ENCODE results near the gene MTRFR. TPM values are rescaled to one million over a fixed set of nuclear protein-coding genes. Genes with fewer than 3 reads are reported as not detected.

Gene MTRFR
- total RNA-seq, 4 donors from 2014 or later: 0.51 to 18.9 (median 8.3) TPM

DNA sequence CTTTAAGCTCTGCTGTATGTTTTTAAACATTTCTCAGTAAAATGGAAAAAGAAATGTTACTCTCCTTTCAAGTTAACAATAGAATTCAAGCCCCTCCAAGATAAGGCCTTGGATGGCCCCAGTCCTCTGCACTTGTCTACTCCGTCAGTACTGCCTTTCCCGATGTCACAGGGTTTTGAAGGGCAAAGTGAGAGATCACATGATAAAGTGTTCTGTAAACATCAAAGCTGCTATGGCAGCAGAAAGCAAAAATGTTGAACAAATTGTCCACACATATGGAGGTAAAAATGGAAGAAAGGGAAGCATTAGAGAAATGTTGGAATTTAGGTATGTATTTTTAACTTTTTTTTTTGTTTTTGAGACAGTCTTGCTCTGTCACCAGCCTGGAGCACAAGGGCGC is 71.9 kb downstream of the MTRFR start:
- intact Hi-C loops (cut with DNase I; ENCODE audit: low total_unique reads): no loop called here
- H3K4me3 ChIP-seq: no peak overlapping the region
- TF ChIP-seq, protein P1, sequence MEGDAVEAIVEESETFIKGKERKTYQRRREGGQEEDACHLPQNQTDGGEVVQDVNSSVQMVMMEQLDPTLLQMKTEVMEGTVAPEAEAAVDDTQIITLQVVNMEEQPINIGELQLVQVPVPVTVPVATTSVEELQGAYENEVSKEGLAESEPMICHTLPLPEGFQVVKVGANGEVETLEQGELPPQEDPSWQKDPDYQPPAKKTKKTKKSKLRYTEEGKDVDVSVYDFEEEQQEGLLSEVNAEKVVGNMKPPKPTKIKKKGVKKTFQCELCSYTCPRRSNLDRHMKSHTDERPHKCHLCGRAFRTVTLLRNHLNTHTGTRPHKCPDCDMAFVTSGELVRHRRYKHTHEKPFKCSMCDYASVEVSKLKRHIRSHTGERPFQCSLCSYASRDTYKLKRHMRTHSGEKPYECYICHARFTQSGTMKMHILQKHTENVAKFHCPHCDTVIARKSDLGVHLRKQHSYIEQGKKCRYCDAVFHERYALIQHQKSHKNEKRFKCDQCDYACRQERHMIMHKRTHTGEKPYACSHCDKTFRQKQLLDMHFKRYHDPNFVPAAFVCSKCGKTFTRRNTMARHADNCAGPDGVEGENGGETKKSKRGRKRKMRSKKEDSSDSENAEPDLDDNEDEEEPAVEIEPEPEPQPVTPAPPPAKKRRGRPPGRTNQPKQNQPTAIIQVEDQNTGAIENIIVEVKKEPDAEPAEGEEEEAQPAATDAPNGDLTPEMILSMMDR (IDR thresholded peaks at IDR 0.05): no peak
- no peak for TF ChIP-seq POLR2A (IDR thresholded peaks at IDR 0.05)
- no peaks in the 10 kb centered on the region for H3K9me3 ChIP-seq
- H3K4me1 ChIP-seq: no peaks in the 10 kb centered on the region
- no peaks in the 10 kb centered on the region for H3K36me3 ChIP-seq
- H3K27ac ChIP-seq: no peak overlapping the region
- DNase-seq: no peak
- H3K27me3 ChIP-seq: no peaks in the 10 kb centered on the region

DNA sequence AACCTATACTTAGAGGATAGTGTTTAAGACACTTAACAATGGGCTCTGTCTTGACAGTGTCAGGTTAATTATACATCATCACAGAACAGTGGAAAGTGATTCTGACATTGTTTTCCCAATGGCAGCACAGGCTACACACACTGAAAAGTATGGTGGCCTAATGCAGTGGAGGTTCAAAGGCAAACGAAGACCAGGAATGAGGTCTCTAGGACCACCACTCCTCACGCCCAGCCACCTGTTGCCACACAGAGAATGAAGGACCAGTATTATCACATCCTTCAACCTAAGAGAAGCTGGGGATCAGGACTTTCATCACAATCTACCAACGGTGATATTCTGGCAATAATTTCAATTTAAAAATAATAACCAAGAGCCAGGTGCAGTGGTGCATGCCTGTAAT is 73.0 kb downstream of the MTRFR start:
- Histone ChIP-seq H3K27me3 (no peaks in the 10 kb centered on the region), H3K4me1 (no peaks in the 10 kb centered on the region), H3K27ac (no peak overlapping the region), H3K9me3 (no peaks in the 10 kb centered on the region), H3K36me3 (no peaks in the 10 kb centered on the region), H3K4me3 (no peak overlapping the region)
- DNase-seq: no peak
- intact Hi-C loops (cut with DNase I; ENCODE audit: low total_unique reads): no loop called here
- TF ChIP-seq POLR2A (IDR thresholded peaks at IDR 0.05): no peak
- TF ChIP-seq, protein P1 (IDR thresholded peaks at IDR 0.05): no peak

Small RNAs within 50 kb of the gene (small RNA-seq; reads per million reads assigned to genes)
- gene RNA5SP375: not detected

Other genes starting within 250 kb of the MTRFR start
- 10 to 100 TPM in 1 of 4 donors, 1 to 10 TPM in 2, under 1 TPM in 1; 0.59 to 35.1 (median 4.2) TPM for gene PITPNM2, start 82.3 kb upstream of the MTRFR start, total RNA-seq
- gene MPHOSPH9, start 295 bp upstream of the MTRFR start, total RNA-seq: 100 to 1,000 TPM in 2 of 4 donors, 10 to 100 TPM in 2; 21.3 to 124 (median 75.1) TPM
- 100 to 1,000 TPM in 2 of 4 donors, 10 to 100 TPM in 2; 54.3 to 120 (median 89.9) TPM for gene CDK2AP1, start 38.4 kb downstream of the MTRFR start, total RNA-seq
- 10 to 100 TPM; 16.8 to 40.5 (median 33.0) TPM for gene SBNO1, start 131.4 kb downstream of the MTRFR start, total RNA-seq
- 10 to 100 TPM; 20.9 to 71.5 (median 42.1) TPM for gene KMT5A, start 150.7 kb downstream of the MTRFR start, total RNA-seq
- gene RILPL2, start 203.2 kb downstream of the MTRFR start, total RNA-seq: 10 to 100 TPM in 1 of 4 donors, 1 to 10 TPM in 3; 4.0 to 10.1 (median 5.8) TPM
- 10 to 100 TPM in 3 of 4 donors, under 1 TPM in 1; 0.29 to 41.0 (median 24.3) TPM for gene SNRNP35, start 224.7 kb downstream of the MTRFR start, total RNA-seq

Measured in uterus (tissue), 4 donors.